ENCODE measurements around the gene HDLBP.

DNA sequence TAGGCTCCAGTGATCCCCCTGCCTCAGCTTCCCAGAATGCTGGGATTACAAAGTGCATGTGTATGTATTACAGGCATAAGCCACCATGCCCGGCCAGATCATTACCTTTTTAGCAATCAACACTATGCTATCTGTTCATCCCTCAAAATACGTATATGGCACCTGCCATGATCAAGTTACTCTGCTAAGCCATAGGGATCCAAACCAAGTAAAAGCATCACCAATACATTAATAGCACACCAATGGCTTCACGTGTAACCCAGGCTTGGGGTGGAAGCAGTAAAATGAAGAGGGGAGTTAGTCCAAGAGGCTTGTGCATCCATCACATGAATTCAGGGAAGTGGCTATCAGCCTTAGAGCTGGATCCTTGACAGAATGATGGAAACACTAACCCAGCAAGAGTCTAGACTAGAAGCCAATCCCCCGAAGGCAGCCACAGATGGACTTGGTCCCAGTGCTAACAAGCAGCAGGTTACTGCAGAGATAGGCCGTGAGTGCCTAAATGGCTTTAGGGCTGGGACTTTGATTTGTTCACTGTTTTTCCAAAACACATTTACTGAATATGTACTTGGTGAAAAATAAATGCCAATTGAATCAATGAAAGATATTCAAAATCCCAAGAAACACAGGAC is 11.3 kb downstream of the HDLBP start:
- TF ChIP-seq SIN3A (IDR thresholded peaks at IDR 0.05; ENCODE audit: borderline replicate concordance, insufficient read depth, low read length) (no peak), POLR2AphosphoS5 (IDR thresholded peaks at IDR 0.05; ENCODE audit: low read depth, low read length) (no peak)
- TF ChIP-seq, protein P1, sequence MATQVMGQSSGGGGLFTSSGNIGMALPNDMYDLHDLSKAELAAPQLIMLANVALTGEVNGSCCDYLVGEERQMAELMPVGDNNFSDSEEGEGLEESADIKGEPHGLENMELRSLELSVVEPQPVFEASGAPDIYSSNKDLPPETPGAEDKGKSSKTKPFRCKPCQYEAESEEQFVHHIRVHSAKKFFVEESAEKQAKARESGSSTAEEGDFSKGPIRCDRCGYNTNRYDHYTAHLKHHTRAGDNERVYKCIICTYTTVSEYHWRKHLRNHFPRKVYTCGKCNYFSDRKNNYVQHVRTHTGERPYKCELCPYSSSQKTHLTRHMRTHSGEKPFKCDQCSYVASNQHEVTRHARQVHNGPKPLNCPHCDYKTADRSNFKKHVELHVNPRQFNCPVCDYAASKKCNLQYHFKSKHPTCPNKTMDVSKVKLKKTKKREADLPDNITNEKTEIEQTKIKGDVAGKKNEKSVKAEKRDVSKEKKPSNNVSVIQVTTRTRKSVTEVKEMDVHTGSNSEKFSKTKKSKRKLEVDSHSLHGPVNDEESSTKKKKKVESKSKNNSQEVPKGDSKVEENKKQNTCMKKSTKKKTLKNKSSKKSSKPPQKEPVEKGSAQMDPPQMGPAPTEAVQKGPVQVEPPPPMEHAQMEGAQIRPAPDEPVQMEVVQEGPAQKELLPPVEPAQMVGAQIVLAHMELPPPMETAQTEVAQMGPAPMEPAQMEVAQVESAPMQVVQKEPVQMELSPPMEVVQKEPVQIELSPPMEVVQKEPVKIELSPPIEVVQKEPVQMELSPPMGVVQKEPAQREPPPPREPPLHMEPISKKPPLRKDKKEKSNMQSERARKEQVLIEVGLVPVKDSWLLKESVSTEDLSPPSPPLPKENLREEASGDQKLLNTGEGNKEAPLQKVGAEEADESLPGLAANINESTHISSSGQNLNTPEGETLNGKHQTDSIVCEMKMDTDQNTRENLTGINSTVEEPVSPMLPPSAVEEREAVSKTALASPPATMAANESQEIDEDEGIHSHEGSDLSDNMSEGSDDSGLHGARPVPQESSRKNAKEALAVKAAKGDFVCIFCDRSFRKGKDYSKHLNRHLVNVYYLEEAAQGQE (IDR thresholded peaks at IDR 0.05; ENCODE audit: insufficient read depth in 1 of 2, low read depth in 2 of 2, low read length in 2 of 2) = no peak

All from PFSK-1 (cell line).